H7 (cell line): ENCODE data around the gene RPS6KA1. TPM values are rescaled to one million over a fixed set of nuclear protein-coding genes. Genes with fewer than 3 reads are reported as not detected.
A peak's percentile ranks its signal among the peaks of the same experiment; 100 is the strongest.

ENCODE experiments used
- DNase-seq: peaks from one replicate; pipeline ENCODE4 v3.0.0; 2012
- H3K27me3 ChIP-seq: 2 replicates; pipeline ENCODE4 v1.6.0; 2011; ENCODE audit warnings: mild to moderate bottlenecking, low read length; ENCODE audit not compliant: control insufficient read depth, insufficient read depth
- H3K36me3 ChIP-seq: replicated peaks from 2 replicates; pipeline ENCODE4 v1.5.1; 2011; ENCODE audit warnings: low read length; ENCODE audit not compliant: control insufficient read depth, insufficient read depth
- H3K4me3 ChIP-seq: 2 replicates; pipeline ENCODE4 v1.5.1; 2011; ENCODE audit warnings: low read depth, mild to moderate bottlenecking, control low read depth, low read length, moderate library complexity; ENCODE audit not compliant: insufficient read depth
- total RNA-seq: library from RNA; depleted of rRNA; stranded (reverse); fragments of >200 nt; shearing (Covaris generic); gene quantifications from 2 replicates; pipeline ENCODE4 v1.2.3, GENCODE V29; 2014

Gene RPS6KA1
- total RNA-seq, 1 experiment from 2014 or later, result 121 TPM

- Histone ChIP-seq H3K4me3 (no peak overlapping the region), H3K27me3 (no peaks in the 10 kb centered on the region; the same call in 1 of the 2 replicates), H3K36me3 (no peaks in the 10 kb centered on the region)
- DNase-seq, result no peak
Observed at GRCh38 chr1:26520339-26520738, 9.2 kb upstream of the RPS6KA1 start.

- no peaks in the 10 kb centered on the region for H3K36me3 ChIP-seq
- no peak for DNase-seq
- no peak overlapping the region for H3K4me3 ChIP-seq
- H3K27me3 ChIP-seq, result no peaks in the 10 kb centered on the region; the same call in 1 of the 2 replicates
Observed at GRCh38 chr1:26521669-26522030, 7.9 kb upstream of the RPS6KA1 start.

- no peak overlapping the region for H3K4me3 ChIP-seq
- no peak for DNase-seq
- no peaks in the 10 kb centered on the region for H3K36me3 ChIP-seq
- H3K27me3 ChIP-seq, result no peaks in the 10 kb centered on the region; the same call in 1 of the 2 replicates
Observed at GRCh38 chr1:26522073-26522472, 7.5 kb upstream of the RPS6KA1 start.

- no peak for DNase-seq
- Histone ChIP-seq H3K4me3 (no peak overlapping the region), H3K36me3 (no peaks in the 10 kb centered on the region), H3K27me3 (no peaks in the 10 kb centered on the region; the same call in 1 of the 2 replicates)
Observed at GRCh38 chr1:26524181-26524580, 5.4 kb upstream of the RPS6KA1 start.

GRCh38 chr1:26526287-26526686 lies 3.3 kb upstream of the RPS6KA1 start:
- Histone ChIP-seq H3K4me3 (no peak overlapping the region), H3K27me3 (peaks cover 2% of the 10 kb centered on the region; the same call in 1 of the 2 replicates), H3K36me3 (no peaks in the 10 kb centered on the region)
- no peak for DNase-seq

- no peak for DNase-seq
- H3K27me3 ChIP-seq, result peaks cover 2% of the 10 kb centered on the region; the same call in 1 of the 2 replicates
- peak overlapping the region; percentile 25 for H3K4me3 ChIP-seq
- no peaks in the 10 kb centered on the region; the same call in 1 of the 2 replicates for H3K36me3 ChIP-seq
Observed at GRCh38 chr1:26529405-26529654, 231 bp upstream of the RPS6KA1 start.

GRCh38 chr1:26530410-26530894 lies 891 bp downstream of the RPS6KA1 start:
- peak; percentile 72 for DNase-seq
- peaks cover 2% of the 10 kb centered on the region; the same call in 1 of the 2 replicates for H3K27me3 ChIP-seq
- no peaks in the 10 kb centered on the region; the same call in 1 of the 2 replicates for H3K36me3 ChIP-seq
- peak overlapping the region; percentile 95 for H3K4me3 ChIP-seq

GRCh38 chr1:26530895-26531598 lies 1.5 kb downstream of the RPS6KA1 start:
- no peaks in the 10 kb centered on the region; the same call in 1 of the 2 replicates for H3K36me3 ChIP-seq
- H3K4me3 ChIP-seq, result peak overlapping the region; percentile 95
- H3K27me3 ChIP-seq, result peaks cover 2% of the 10 kb centered on the region; the same call in 1 of the 2 replicates
- peak; percentile 94 for DNase-seq

GRCh38 chr1:26531651-26532131 lies 2.1 kb downstream of the RPS6KA1 start:
- no peaks in the 10 kb centered on the region; the same call in 1 of the 2 replicates for H3K36me3 ChIP-seq
- H3K27me3 ChIP-seq, result peaks cover 2% of the 10 kb centered on the region; the same call in 1 of the 2 replicates
- DNase-seq, result peak; percentile 67
- H3K4me3 ChIP-seq, result no peak overlapping the region

- Histone ChIP-seq H3K36me3 (peaks cover 4% of the 10 kb centered on the region), H3K4me3 (no peak overlapping the region), H3K27me3 (peaks cover 2% of the 10 kb centered on the region; the same call in 1 of the 2 replicates)
- DNase-seq, result peak; percentile 29
Observed at GRCh38 chr1:26533951-26534509, 4.5 kb downstream of the RPS6KA1 start.

GRCh38 chr1:26535201-26535600 lies 5.6 kb downstream of the RPS6KA1 start:
- Histone ChIP-seq H3K4me3 (no peak overlapping the region), H3K27me3 (peaks cover under 1% of the 10 kb centered on the region; the same call in 1 of the 2 replicates), H3K36me3 (peaks cover 4% of the 10 kb centered on the region)
- peak; percentile 10 for DNase-seq

GRCh38 chr1:26536081-26536480 lies 6.5 kb downstream of the RPS6KA1 start:
- Histone ChIP-seq H3K27me3 (no peaks in the 10 kb centered on the region), H3K36me3 (peaks cover 4% of the 10 kb centered on the region), H3K4me3 (no peak overlapping the region)
- DNase-seq, result peak; percentile 6

GRCh38 chr1:26536521-26536920 lies 7.0 kb downstream of the RPS6KA1 start:
- peak; percentile 7 for DNase-seq
- no peaks in the 10 kb centered on the region for H3K27me3 ChIP-seq

GRCh38 chr1:26537951-26538352 lies 8.4 kb downstream of the RPS6KA1 start:
- H3K36me3 ChIP-seq, result peaks cover 4% of the 10 kb centered on the region
- no peaks in the 10 kb centered on the region for H3K27me3 ChIP-seq
- peak; percentile 77 for DNase-seq

More at GRCh38 chr1:26536521-26536920, 7.0 kb downstream of the RPS6KA1 start:
- Histone ChIP-seq H3K36me3 (peaks cover 4% of the 10 kb centered on the region), H3K4me3 (no peak overlapping the region)

More at GRCh38 chr1:26537951-26538352, 8.4 kb downstream of the RPS6KA1 start:
- H3K4me3 ChIP-seq, result no peak overlapping the region
